Mucosa of descending colon (tissue), 3 donors: ENCODE results near the gene MARK3. TPM values are rescaled to one million over a fixed set of nuclear protein-coding genes. Genes with fewer than 3 reads are reported as not detected.

Source experiments
- ATAC-seq: fragments of 200-7000 bp; cut with Tn5 transposase; one replicate; pipeline ENCODE4 v1.9.1; 2020; ENCODE audit warnings: mild to moderate bottlenecking, moderate library complexity
- DNase-seq, 3 donors: peaks; one replicate each; pipeline ENCODE4 v3.0.0-alpha.2; 2020
- H3K36me3 ChIP-seq: fragments of 200-600 bp; one replicate; pipeline ENCODE4 v1.8.0; 2021; ENCODE audit warnings: low read depth, mild to moderate bottlenecking
- H3K4me1 ChIP-seq: fragments of 200-600 bp; one replicate; pipeline ENCODE4 v1.8.0; 2021; ENCODE audit warnings: low read depth, mild to moderate bottlenecking
- H3K4me3 ChIP-seq: fragments of 200-600 bp; one replicate; pipeline ENCODE4 v1.8.0; 2021; ENCODE audit warnings: mild to moderate bottlenecking
- H3K9me3 ChIP-seq: fragments of 200-600 bp; one replicate; pipeline ENCODE4 v1.8.0; 2021; ENCODE audit warnings: mild to moderate bottlenecking
- CTCF ChIP-seq: fragments of 200-600 bp; IDR thresholded peaks from one replicate; pipeline ENCODE4 v1.8.0; 2022; ENCODE audit warnings: antibody characterized with exemption, mild to moderate bottlenecking
- intact Hi-C, 2 donors: fragments of 100-400 bp; cut with DNase I in 1 of 2; cut with micrococcal nuclease in 1 of 2; formaldehyde crosslinking; loops; one replicate each; pipeline versions ENCODE4 v1.11.0 to v1.11.1; 2022; cut with DNase I, micrococcal nuclease
- total RNA-seq, 3 donors: library from RNA; stranded (reverse); fragmentation: NEBNext Ultra II Directional in 2 of 3; extraction: Animal tissue kit (Norgen Biotek cat#: 25700) in 2 of 3; gene quantifications; one replicate each; pipeline versions ENCODE4 v1.2.1 to v1.2.4, GENCODE V29; 2021 to 2023
- donor health status: DM: no; HTN: no; CAD: no; lungs with moderate emphysema.
- donor health status: DM: no; HTN: no; CAD: no.
- donor health status: DM: no; HTN: yes; CAD: no.

MARK3 gene
- total RNA-seq, 3 donors from 2014 or later: 60.8 to 85.7 (median 66.8) TPM

DNA sequence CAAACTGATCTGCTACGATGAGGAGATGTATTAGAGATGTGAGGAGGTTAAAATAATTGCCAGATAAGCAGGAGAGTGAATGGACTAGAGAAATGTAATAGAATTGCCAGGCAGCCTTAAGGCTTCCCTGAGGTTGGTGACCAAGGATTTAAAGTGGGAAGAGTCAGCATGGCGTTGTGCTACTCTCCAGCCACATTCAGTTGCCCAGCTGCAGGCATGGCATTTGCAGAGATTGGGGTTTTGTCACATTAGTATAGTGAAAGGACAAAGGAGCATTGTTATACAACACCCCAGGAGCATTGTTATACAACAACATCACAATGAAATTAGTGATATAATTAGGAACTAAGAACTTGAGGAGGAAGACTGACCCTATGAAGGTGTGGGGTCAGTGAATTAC lies 31.7 kb downstream of the MARK3 start:
- no peak for TF ChIP-seq CTCF
- Histone ChIP-seq H3K4me3 (no peak overlapping the region), H3K9me3 (no peaks in the 10 kb centered on the region), H3K4me1 (no peaks in the 10 kb centered on the region), H3K36me3 (no peaks in the 10 kb centered on the region)
- DNase-seq: no peak
- intact Hi-C loops: no loop called here
- ATAC-seq: no peak

DNA sequence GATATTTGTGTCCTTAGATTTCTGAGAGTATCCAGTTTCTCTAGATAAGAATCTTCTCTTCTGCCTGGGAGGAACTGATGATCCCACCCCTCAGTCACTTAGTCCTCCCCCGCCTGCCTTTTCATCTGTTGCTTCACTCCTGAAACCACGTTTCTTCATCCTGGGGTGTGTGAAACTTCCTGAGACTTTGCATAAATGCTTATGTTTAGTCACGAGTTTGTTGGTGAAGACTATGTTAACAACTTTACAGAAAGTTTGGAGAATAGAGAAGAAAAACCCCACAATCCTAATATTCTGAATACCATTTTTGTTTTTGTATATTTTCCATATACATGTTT lies 33.2 kb downstream of the MARK3 start:
- Histone ChIP-seq H3K4me1 (no peaks in the 10 kb centered on the region), H3K4me3 (no peak overlapping the region), H3K9me3 (no peaks in the 10 kb centered on the region), H3K36me3 (no peaks in the 10 kb centered on the region)
- DNase-seq: no peak
- no peak for TF ChIP-seq CTCF
- intact Hi-C loops: no loop called here
- ATAC-seq: peak; percentile 38

GRCh38 chr14:103421556-103421955 lies 36.3 kb downstream of the MARK3 start:
- Histone ChIP-seq H3K4me1 (no peaks in the 10 kb centered on the region), H3K9me3 (no peaks in the 10 kb centered on the region), H3K36me3 (no peaks in the 10 kb centered on the region), H3K4me3 (no peak overlapping the region)
- ATAC-seq: no peak
- intact Hi-C loops: no loop called here
- TF ChIP-seq CTCF: no peak
- DNase-seq: no peak

GRCh38 chr14:103423050-103423461 lies 37.8 kb downstream of the MARK3 start:
- H3K36me3 ChIP-seq: no peaks in the 10 kb centered on the region
- DNase-seq (no peak), ATAC-seq (no peak)
- H3K9me3 ChIP-seq: no peaks in the 10 kb centered on the region
- H3K4me3 ChIP-seq: no peak overlapping the region
- TF ChIP-seq CTCF: no peak
- intact Hi-C loops: no loop called here
- peaks cover 3% of the 10 kb centered on the region for H3K4me1 ChIP-seq

- Histone ChIP-seq H3K36me3 (no peaks in the 10 kb centered on the region), H3K4me1 (peaks cover 5% of the 10 kb centered on the region), H3K4me3 (no peak overlapping the region), H3K9me3 (no peaks in the 10 kb centered on the region)
- DNase-seq: no peak
- ATAC-seq: no peak
- no peak for TF ChIP-seq CTCF
- intact Hi-C loops: no loop called here
Observed at GRCh38 chr14:103427485-103428443, 42.5 kb downstream of the MARK3 start.
